K562 (cell line): Measurements from ENCODE around the gene PRXL2B. TPM values are rescaled to one million over a fixed set of nuclear protein-coding genes. Genes with fewer than 3 reads are reported as not detected.

Source experiments
- ATF3 ChIP-seq, 2 experiments: fragments of 450-650 bp in 1 of 2; sonication (generic) in 1 of 2; formaldehyde crosslinking in 1 of 2; IDR thresholded peaks in 1 of 2; conservative IDR thresholded peaks in 1 of 2; 2 replicates each; pipeline versions ENCODE4 v1.6.1 to v1.8.1; 2016 to 2023; ENCODE audit warnings: mild to moderate bottlenecking in 2 of 2, moderate library complexity in 2 of 2, inconsistent platforms in 1 of 2, missing genetic modification reagents in 1 of 2
- GTF2F1 ChIP-seq: IDR thresholded peaks from 2 replicates; pipeline ENCODE4 v1.6.1; 2011; ENCODE audit warnings: low read depth, low read length, improper control_type of control experiment
- HDAC8 ChIP-seq: fragments of 450-650 bp; IDR thresholded peaks from 2 replicates; pipeline ENCODE4 v1.6.1; 2016; ENCODE audit warnings: mild to moderate bottlenecking, missing genetic modification characterization, moderate library complexity, missing compliant biosample characterization
- HLTF ChIP-seq: fragments of 450-650 bp; IDR thresholded peaks from 2 replicates; pipeline ENCODE4 v1.6.1; 2016
- IRF1 ChIP-seq: sonication (generic); formaldehyde crosslinking; IDR thresholded peaks from 2 replicates; pipeline ENCODE4 v1.8.0; 2022; ENCODE audit warnings: missing genetic modification reagents, mild to moderate bottlenecking, borderline replicate concordance
- MECOM ChIP-seq: fragments of 250-450 bp; sonication (Bioruptor Pico); IDR thresholded peaks from 2 replicates; pipeline ENCODE4 v1.8.0; 2022; ENCODE audit warnings: inconsistent platforms
- PHTF2 ChIP-seq: fragments of 250-450 bp; sonication (Bioruptor Pico); IDR thresholded peaks from 2 replicates; pipeline ENCODE4 v1.5.0; 2021; ENCODE audit warnings: mild to moderate bottlenecking
- PML ChIP-seq: IDR thresholded peaks from 2 replicates; pipeline ENCODE4 v1.6.1; 2012; ENCODE audit warnings: low read length, inconsistent platforms
- RBFOX2 ChIP-seq: fragments of 200-400 bp; formaldehyde crosslinking; IDR thresholded peaks from 2 replicates; pipeline ENCODE4 v1.6.1; 2017; ENCODE audit warnings: low read depth, mild to moderate bottlenecking, low read length, moderate library complexity
- TBL1XR1 ChIP-seq, 2 experiments: IDR thresholded peaks; 2 replicates each; pipeline ENCODE4 v1.6.1; 2012; ENCODE audit warnings: improper control_type of control experiment in 2 of 2, low read length in 2 of 2, mild to moderate bottlenecking in 1 of 2
- TCF7L2 ChIP-seq: fragments of 150-350 bp; IDR thresholded peaks from 2 replicates; pipeline ENCODE4 v1.6.1; 2016; ENCODE audit warnings: low read depth, mild to moderate bottlenecking, low read length, moderate library complexity
- ZNF311 ChIP-seq: fragments of 250-450 bp; sonication (Bioruptor Pico); IDR thresholded peaks from 2 replicates; pipeline ENCODE4 v1.4.0; 2020; ENCODE audit warnings: mild to moderate bottlenecking, moderate library complexity
- ZNF444 ChIP-seq: fragments of 250-450 bp; sonication (Bioruptor Pico); IDR thresholded peaks from 2 replicates; pipeline ENCODE4 v1.4.0; 2020; ENCODE audit warnings: mild to moderate bottlenecking, moderate library complexity
- ZNF766 ChIP-seq: fragments of 200-800 bp; sonication (Bioruptor generic); conservative IDR thresholded peaks from 2 replicates; pipeline ENCODE4 v1.6.1; 2016; ENCODE audit warnings: missing genetic modification characterization, missing compliant biosample characterization
- polyA plus RNA-seq, 8 experiments: library from polyadenylated mRNA; depleted of rRNA in 4 of 8; stranded (reverse) in 5 of 8; unstranded in 3 of 8; fragments of >200 nt; fragmentation: Nextera tagmentation in 2 of 8; fragmentation: Illumina TruSeq in 1 of 8; extraction: Ambion mirVana in 2 of 8; extraction: Trizol in 1 of 8; gene quantifications; 2 replicates each; pipeline versions ENCODE4 v1.2.1 to v1.2.3, GENCODE V29; 2011 to 2014; ENCODE audit warnings: inconsistent platforms in 1 of 8, missing spikeins in 1 of 8
- total RNA-seq, 7 experiments: library from RNA; depleted of rRNA in 6 of 7; stranded (reverse); fragments of >200 nt in 6 of 7; fragmentation: Illumina TruSeq in 2 of 7; extraction: Trizol in 2 of 7; gene quantifications; 2 replicates each; pipeline versions ENCODE4 v1.2.1 to v1.2.3, GENCODE V29; 2011 to 2021; ENCODE audit warnings: low replicate concordance in 1 of 7

The PRXL2B gene
- total and polyA plus RNA-seq, 9 of the 15 experiments (the other 6 are each of a cell fraction or from before 2014, with no cell fraction given), result 0.99 to 25.3 (median 11.8) TPM

- peak in 1 of 2 experiments; percentile 71; a peak in 2 of 4 replicates for TF ChIP-seq TBL1XR1 (IDR thresholded peaks at IDR 0.05; ENCODE audit: low read length in 2 of 2)
- TF ChIP-seq MECOM, result peak; percentile 85
- no peak for TF ChIP-seq ATF3 (IDR thresholded peaks at IDR 0.05)
- no peak for TF ChIP-seq ATF3 (CRISPR knock-in tag; conservative IDR thresholded peaks at IDR 0.05)
- TF ChIP-seq RBFOX2, result peak; percentile 73
- TF ChIP-seq ZNF766 (CRISPR knock-in tag), result 0 out of 2 replicates have a peak, but pooled peaks have one; percentile 57
- TF ChIP-seq GTF2F1, result no peak
- no peak for TF ChIP-seq ZNF444
- no peak for TF ChIP-seq ZNF311 (CRISPR knock-in tag)
- no peak for TF ChIP-seq HDAC8 (tag)
- no peak for TF ChIP-seq TCF7L2
- TF ChIP-seq PML, result peak; percentile 65; the same call in 1 of the 2 replicates
- no peak for TF ChIP-seq PHTF2 (CRISPR knock-in tag)
- no peak for TF ChIP-seq HLTF
- no peak for TF ChIP-seq IRF1 (CRISPR knock-in tag)
Measured at GRCh38 chr1:2585318-2586092, 1.1 kb upstream of the PRXL2B start (continued).
